Esophagus muscularis mucosa (tissue), 3 donors: ENCODE results near the gene WDR62.

Source experiments
- CTCF ChIP-seq, 3 experiments: fragments of 200-600 bp in 2 of 3; fragments of 450-650 bp in 1 of 3; sonication (generic) in 2 of 3; IDR thresholded peaks; one replicate each; pipeline ENCODE4 v1.5.1; 2017 to 2019; ENCODE audit warnings: antibody characterized with exemption in 3 of 3, mild to moderate bottlenecking in 2 of 3, moderate library complexity in 1 of 3
- POLR2A ChIP-seq: fragments of 450-650 bp; IDR thresholded peaks from one replicate; pipeline ENCODE4 v1.6.1; 2017; ENCODE audit warnings: antibody characterized with exemption, moderate library complexity, mild to moderate bottlenecking, low read depth
- POLR2AphosphoS5 ChIP-seq, 2 donors: sonication (generic); formaldehyde crosslinking; IDR thresholded peaks; one replicate each; pipeline ENCODE4 v1.6.1; 2017; ENCODE audit warnings: antibody characterized with exemption in 2 of 2

DNA sequence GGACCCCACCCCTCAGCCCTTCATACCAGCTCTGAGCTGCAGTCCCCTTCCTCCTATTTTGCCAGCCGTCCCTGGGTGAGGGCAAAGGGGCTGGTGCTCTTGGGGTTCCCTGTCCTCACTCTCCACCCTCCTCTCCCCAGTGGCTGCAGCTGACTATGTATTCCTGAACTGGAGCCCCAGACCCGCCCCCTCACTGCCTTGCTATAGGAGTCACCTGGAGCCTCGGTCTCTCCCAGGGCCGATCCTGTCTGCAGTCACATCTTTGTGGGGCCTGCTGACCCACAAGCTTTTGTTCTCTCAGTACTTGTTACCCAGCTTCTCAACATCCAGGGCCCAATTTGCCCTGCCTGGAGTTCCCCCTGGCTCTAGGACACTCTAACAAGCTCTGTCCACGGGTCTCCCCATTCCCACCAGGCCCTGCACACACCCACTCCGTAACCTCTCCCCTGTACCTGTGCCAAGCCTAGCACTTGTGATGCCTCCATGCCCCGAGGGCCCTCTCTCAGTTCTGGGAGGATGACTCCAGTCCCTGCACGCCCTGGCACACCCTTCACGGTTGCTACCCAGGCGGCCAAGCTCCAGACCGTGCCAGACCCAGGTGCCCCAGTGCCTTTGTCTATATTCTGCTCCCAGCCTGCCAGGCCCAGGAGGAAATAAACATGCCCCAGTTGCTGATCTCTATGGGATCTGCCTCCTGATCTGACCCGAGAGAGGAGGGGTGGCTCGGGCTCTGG lies 95.1 kb downstream of the WDR62 start:
- TF ChIP-seq CTCF (IDR thresholded peaks at IDR 0.05): no peak
- TF ChIP-seq POLR2A: no peak
- no peak for TF ChIP-seq POLR2AphosphoS5 (IDR thresholded peaks at IDR 0.05)
